ENCODE results near the gene ADNP2. TPM values are rescaled to one million over a fixed set of nuclear protein-coding genes. Genes with fewer than 3 reads are reported as not detected.

The ADNP2 gene
- total and polyA plus RNA-seq, 2 donors (not counting 3 experiments of a cell fraction or from before 2014, with no cell fraction given): 10.2 to 20.6 TPM

GRCh38 chr18:80088036-80088435 lies 21.0 kb upstream of the ADNP2 start:
- FAIRE-seq: no peak
- TF ChIP-seq EZH2 (IDR thresholded peaks at IDR 0.05; ENCODE audit: borderline replicate concordance, low read depth, low read length, severe bottlenecking) (no peak), JUN (IDR thresholded peaks at IDR 0.05; ENCODE audit: borderline replicate concordance, insufficient read depth, insufficient read length, low read depth) (no peak), GATA2 (IDR thresholded peaks at IDR 0.05; ENCODE audit: insufficient read depth, insufficient read length, low read depth, low read length) (no peak)
- intact Hi-C loops (cut with micrococcal nuclease): no loop called here

DNA sequence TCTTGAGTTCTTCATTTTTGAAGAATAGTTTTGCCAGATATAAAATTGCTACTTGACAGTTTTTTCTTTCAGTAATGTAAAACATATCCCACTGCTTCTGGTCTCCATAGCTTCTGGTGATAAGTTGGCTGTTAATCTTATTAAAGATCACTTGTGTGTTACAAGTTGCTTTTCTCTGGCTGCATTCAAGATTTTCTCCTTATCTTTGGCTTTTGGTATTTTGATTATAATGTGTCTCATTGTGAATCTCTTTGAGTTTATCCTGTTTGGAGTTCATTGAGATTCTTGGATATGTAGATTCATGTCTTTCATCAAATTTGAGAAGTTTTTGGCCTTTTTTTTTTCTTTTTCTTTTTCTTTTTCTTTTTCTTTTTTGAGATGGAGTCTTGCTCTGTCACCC lies 20.2 kb upstream of the ADNP2 start:
- ChIA-PET POLR2A (no interaction called here), CTCF (no interaction called here)
- Histone ChIP-seq H4K20me1 (replicated peaks; ENCODE audit: control insufficient read depth, extremely low read depth, insufficient read depth, low read length) (no peaks in the 10 kb centered on the region), H3K79me2 (ENCODE audit: control insufficient read depth, insufficient read depth, low read length) (no peaks in the 10 kb centered on the region), H3K27ac (ENCODE audit: insufficient read depth, low read depth, low read length) (no peak overlapping the region), H3K4me3 (replicated peaks in 1 of 3; ENCODE audit: insufficient read depth in 1 of 3, low read depth in 1 of 3, low read length in 3 of 3) (no peak overlapping the region), H3K4me1 (ENCODE audit: control insufficient read depth, extremely low read depth, insufficient read depth, low read length) (no peaks in the 10 kb centered on the region), H3K9me3 (replicated peaks; ENCODE audit: control insufficient read depth, insufficient read depth, low read length) (no peaks in the 10 kb centered on the region), H3K9ac (replicated peaks; ENCODE audit: extremely low read depth, insufficient read depth, low read length) (no peak overlapping the region), H3K4me2 (ENCODE audit: insufficient read depth, low read length) (no peak overlapping the region), H3K36me3 (ENCODE audit: control insufficient read depth in 2 of 2, extremely low read depth in 1 of 2, insufficient read depth in 2 of 2, low read length in 2 of 2) (no peaks in the 10 kb centered on the region), H3K27me3 (ENCODE audit: control insufficient read depth in 2 of 2, insufficient read depth in 2 of 2, low read length in 2 of 2) (no peaks in the 10 kb centered on the region), H2AFZ (ENCODE audit: low read depth, low read length) (no peak overlapping the region), H3K9me1 (replicated peaks; ENCODE audit: control insufficient read depth, extremely low read depth, insufficient read depth, low read length) (no peaks in the 10 kb centered on the region)
- no peak for TF ChIP-seq EZH2 (IDR thresholded peaks at IDR 0.05; ENCODE audit: borderline replicate concordance, low read depth, low read length, severe bottlenecking)
- intact Hi-C loops (cut with micrococcal nuclease): no loop called here
- BruUV-seq (replicated peaks): no TSS peak
- DNase-seq (ENCODE audit: low read depth, low spot score) (no peak), FAIRE-seq (no peak)
- dilution Hi-C loops (cut with MboI; ENCODE audit: extremely low pct_ligation_motif_present, low sequenced_read_pairs): no loop called here

More at GRCh38 chr18:80088036-80088435, 21.0 kb upstream of the ADNP2 start:
- H3K9ac ChIP-seq (replicated peaks; ENCODE audit: extremely low read depth, insufficient read depth, low read length): no peak overlapping the region
- H3K9me1 ChIP-seq (replicated peaks; ENCODE audit: control insufficient read depth, extremely low read depth, insufficient read depth, low read length): no peaks in the 10 kb centered on the region
- H3K9me3 ChIP-seq (replicated peaks; ENCODE audit: control insufficient read depth, insufficient read depth, low read length): no peaks in the 10 kb centered on the region
- no peak overlapping the region for H3K4me2 ChIP-seq (ENCODE audit: insufficient read depth, low read length)
- H3K4me1 ChIP-seq (ENCODE audit: control insufficient read depth, extremely low read depth, insufficient read depth, low read length): no peaks in the 10 kb centered on the region
- dilution Hi-C loops (cut with MboI; ENCODE audit: extremely low pct_ligation_motif_present, low sequenced_read_pairs): no loop called here
- H2AFZ ChIP-seq (ENCODE audit: low read depth, low read length): no peak overlapping the region
- no peak overlapping the region for H3K4me3 ChIP-seq (replicated peaks in 1 of 3; ENCODE audit: insufficient read depth in 1 of 3, low read depth in 1 of 3, low read length in 3 of 3)
- CTCF ChIA-PET: no interaction called here
- H4K20me1 ChIP-seq (replicated peaks; ENCODE audit: control insufficient read depth, extremely low read depth, insufficient read depth, low read length): no peaks in the 10 kb centered on the region
- no peak for DNase-seq (ENCODE audit: low read depth, low spot score)
- POLR2A ChIA-PET: no interaction called here
- no peaks in the 10 kb centered on the region for H3K27me3 ChIP-seq (ENCODE audit: control insufficient read depth in 2 of 2, insufficient read depth in 2 of 2, low read length in 2 of 2)
- no TSS peak for BruUV-seq (replicated peaks)
- no peaks in the 10 kb centered on the region for H3K79me2 ChIP-seq (ENCODE audit: control insufficient read depth, insufficient read depth, low read length)
- no peak overlapping the region for H3K27ac ChIP-seq (ENCODE audit: insufficient read depth, low read depth, low read length)
- H3K36me3 ChIP-seq (ENCODE audit: control insufficient read depth in 2 of 2, extremely low read depth in 1 of 2, insufficient read depth in 2 of 2, low read length in 2 of 2): no peaks in the 10 kb centered on the region
